MM.1S (cell line): ENCODE data around the gene CH25H.

Experiments used
- DNase-seq: peaks from one replicate; pipeline ENCODE4 v3.0.0-alpha.2; 2015
- H2AFZ ChIP-seq: fragments of 300-600 bp; sonication (generic); 2 replicates; pipeline ENCODE4 v1.6.0; 2016; ENCODE audit warnings: antibody characterized with exemption, low read length
- H3F3A ChIP-seq: fragments of 300-600 bp; sonication (generic); 2 replicates; pipeline ENCODE4 v1.6.1; 2016; ENCODE audit warnings: mild to moderate bottlenecking, antibody characterized with exemption, low read length, moderate library complexity, mixed read lengths; ENCODE audit not compliant: insufficient read depth
- H3K27ac ChIP-seq: fragments of 300-600 bp; sonication (generic); 2 replicates; pipeline ENCODE4 v1.5.1; 2016; ENCODE audit warnings: mild to moderate bottlenecking, low read length
- H3K27me3 ChIP-seq: fragments of 300-600 bp; sonication (generic); replicated peaks from 2 replicates; pipeline ENCODE4 v1.6.0; 2016; ENCODE audit warnings: low read length; ENCODE audit not compliant: insufficient read depth
- H3K36me3 ChIP-seq: fragments of 300-600 bp; sonication (generic); replicated peaks from 2 replicates; pipeline ENCODE4 v1.6.1; 2016; ENCODE audit warnings: mild to moderate bottlenecking, low read length, mixed read lengths; ENCODE audit not compliant: insufficient read depth
- H3K4me1 ChIP-seq: fragments of 300-600 bp; sonication (generic); 2 replicates; pipeline ENCODE4 v1.6.1; 2016; ENCODE audit warnings: low read length, mixed read lengths
- H3K4me2 ChIP-seq: fragments of 300-600 bp; sonication (generic); 2 replicates; pipeline ENCODE4 v1.6.0; 2016; ENCODE audit warnings: low read depth, low read length
- H3K4me3 ChIP-seq: fragments of 300-600 bp; sonication (generic); 2 replicates; pipeline ENCODE4 v1.5.1; 2016; ENCODE audit warnings: low read length, mixed read lengths
- H3K79me2 ChIP-seq: fragments of 300-600 bp; sonication (generic); 2 replicates; pipeline ENCODE4 v1.6.1; 2016; ENCODE audit warnings: mixed run types, low read length, mixed read lengths
- H3K9ac ChIP-seq: fragments of 300-600 bp; sonication (generic); 2 replicates; pipeline ENCODE4 v1.6.1; 2016; ENCODE audit warnings: low read length, mixed read lengths
- H3K9me2 ChIP-seq: fragments of 300-600 bp; sonication (generic); replicated peaks from 2 replicates; pipeline ENCODE4 v1.6.1; 2016; ENCODE audit warnings: mild to moderate bottlenecking, low read length, mixed read lengths; ENCODE audit not compliant: insufficient read depth
- H3K9me3 ChIP-seq: fragments of 300-600 bp; sonication (generic); replicated peaks from 2 replicates; pipeline ENCODE4 v1.6.1; 2016; ENCODE audit warnings: mild to moderate bottlenecking, low read length, mixed read lengths; ENCODE audit not compliant: insufficient read depth
- H4K20me1 ChIP-seq: fragments of 300-600 bp; sonication (generic); 2 replicates; pipeline ENCODE4 v1.6.1; 2016; ENCODE audit warnings: mild to moderate bottlenecking, low read length, moderate library complexity, mixed read lengths; ENCODE audit not compliant: insufficient read depth
- EZH2 ChIP-seq: fragments of 300-600 bp; sonication (generic); optimal IDR thresholded peaks from 2 replicates; pipeline ENCODE3; 2017; ENCODE audit warnings: low read depth, mild to moderate bottlenecking, antibody characterized with exemption, low read length, mixed read lengths
- EZH2phosphoT487 ChIP-seq: fragments of 300-600 bp; sonication (generic); IDR thresholded peaks from 2 replicates; pipeline ENCODE4 v1.6.1; 2018; ENCODE audit warnings: antibody characterized with exemption, low read length
- TF ChIP-seq, protein P1 (sequence below): fragments of 300-600 bp; sonication (generic); IDR thresholded peaks from 2 replicates; pipeline ENCODE4 v1.5.1; 2016; ENCODE audit warnings: antibody characterized with exemption, low read length, mixed read lengths

Gene CH25H

DNA sequence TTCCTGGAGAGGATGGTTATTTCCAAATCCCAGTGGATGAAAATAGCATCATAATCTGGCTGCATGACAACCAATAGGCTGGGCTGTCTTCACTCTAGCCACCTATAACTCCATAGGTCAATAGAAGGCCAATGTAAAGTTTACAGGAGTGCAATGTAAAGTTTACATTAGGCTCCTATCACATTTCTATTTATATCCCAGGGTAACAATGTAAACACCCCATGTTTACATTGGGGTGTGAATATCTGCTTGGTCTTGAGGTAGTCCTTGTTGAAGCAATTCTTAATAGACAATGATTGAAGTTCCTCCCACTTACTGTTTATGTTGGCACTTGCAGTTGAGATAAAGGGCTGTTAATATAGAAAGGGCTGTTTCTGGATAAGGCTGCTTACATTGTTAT, 21.5 kb downstream of the CH25H start:
- Histone ChIP-seq H4K20me1 (no peaks in the 10 kb centered on the region), H3K4me3 (no peak overlapping the region), H2AFZ (no peak overlapping the region), H3K9me3 (no peaks in the 10 kb centered on the region), H3K79me2 (no peaks in the 10 kb centered on the region), H3K27ac (no peak overlapping the region), H3K27me3 (no peaks in the 10 kb centered on the region), H3K9ac (no peak overlapping the region), H3K9me2 (no peaks in the 10 kb centered on the region), H3K4me1 (no peaks in the 10 kb centered on the region), H3F3A (no peaks in the 10 kb centered on the region), H3K4me2 (no peak overlapping the region), H3K36me3 (no peaks in the 10 kb centered on the region)
- no peak for DNase-seq
- TF ChIP-seq, protein P1, sequence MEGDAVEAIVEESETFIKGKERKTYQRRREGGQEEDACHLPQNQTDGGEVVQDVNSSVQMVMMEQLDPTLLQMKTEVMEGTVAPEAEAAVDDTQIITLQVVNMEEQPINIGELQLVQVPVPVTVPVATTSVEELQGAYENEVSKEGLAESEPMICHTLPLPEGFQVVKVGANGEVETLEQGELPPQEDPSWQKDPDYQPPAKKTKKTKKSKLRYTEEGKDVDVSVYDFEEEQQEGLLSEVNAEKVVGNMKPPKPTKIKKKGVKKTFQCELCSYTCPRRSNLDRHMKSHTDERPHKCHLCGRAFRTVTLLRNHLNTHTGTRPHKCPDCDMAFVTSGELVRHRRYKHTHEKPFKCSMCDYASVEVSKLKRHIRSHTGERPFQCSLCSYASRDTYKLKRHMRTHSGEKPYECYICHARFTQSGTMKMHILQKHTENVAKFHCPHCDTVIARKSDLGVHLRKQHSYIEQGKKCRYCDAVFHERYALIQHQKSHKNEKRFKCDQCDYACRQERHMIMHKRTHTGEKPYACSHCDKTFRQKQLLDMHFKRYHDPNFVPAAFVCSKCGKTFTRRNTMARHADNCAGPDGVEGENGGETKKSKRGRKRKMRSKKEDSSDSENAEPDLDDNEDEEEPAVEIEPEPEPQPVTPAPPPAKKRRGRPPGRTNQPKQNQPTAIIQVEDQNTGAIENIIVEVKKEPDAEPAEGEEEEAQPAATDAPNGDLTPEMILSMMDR, result no peak
- no peak for TF ChIP-seq EZH2
- no peak for TF ChIP-seq EZH2phosphoT487

DNA sequence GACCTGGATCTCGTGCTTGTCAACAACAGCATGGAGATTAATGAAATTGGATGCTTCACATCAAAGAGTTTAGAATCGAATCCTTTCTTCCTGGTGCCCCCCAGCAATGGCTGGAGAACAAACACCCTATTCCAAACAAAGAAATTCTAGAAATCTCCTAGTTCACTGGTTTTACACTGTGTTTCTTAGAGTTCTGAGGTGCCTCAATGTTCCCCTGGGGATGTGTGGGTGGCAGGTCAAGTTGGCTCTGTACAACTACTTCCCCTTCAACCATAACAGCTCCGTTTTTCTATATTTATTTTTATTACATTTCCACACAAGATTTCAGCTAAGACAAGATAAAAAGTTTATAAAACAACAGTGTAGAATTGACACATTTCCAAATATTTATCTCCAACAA, 22.5 kb downstream of the CH25H start:
- Histone ChIP-seq H3K4me3 (no peak overlapping the region), H4K20me1 (no peaks in the 10 kb centered on the region), H3K9ac (no peak overlapping the region), H3K79me2 (no peaks in the 10 kb centered on the region), H3K4me1 (no peaks in the 10 kb centered on the region), H3K4me2 (no peak overlapping the region), H3K36me3 (no peaks in the 10 kb centered on the region), H3K27me3 (no peaks in the 10 kb centered on the region), H3K9me3 (no peaks in the 10 kb centered on the region), H2AFZ (no peak overlapping the region), H3K9me2 (no peaks in the 10 kb centered on the region), H3F3A (no peaks in the 10 kb centered on the region), H3K27ac (no peak overlapping the region)
- TF ChIP-seq, protein P1, result no peak
- TF ChIP-seq EZH2 (no peak), EZH2phosphoT487 (no peak)
- no peak for DNase-seq

DNA sequence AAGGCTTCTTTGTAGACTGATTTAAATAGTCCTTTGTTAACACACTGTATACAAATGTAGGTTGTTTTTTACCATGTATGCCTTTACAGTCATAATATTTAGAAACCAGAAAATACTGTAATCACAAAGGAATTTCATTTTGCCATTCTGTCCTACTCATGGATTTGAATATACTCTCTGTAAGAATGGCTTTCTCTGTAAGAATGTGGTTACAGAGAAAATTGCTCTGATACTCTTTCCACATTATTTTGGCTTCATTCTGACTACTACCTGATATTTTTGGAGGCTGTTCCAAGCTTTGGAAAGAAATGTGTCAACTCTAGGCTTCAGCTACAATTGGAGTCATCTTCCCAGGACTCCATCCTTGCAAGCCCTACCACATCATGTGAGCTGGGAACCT, 23.5 kb downstream of the CH25H start:
- H2AFZ ChIP-seq, result no peak overlapping the region
- no peak for DNase-seq
- H3K4me2 ChIP-seq, result no peak overlapping the region
- no peaks in the 10 kb centered on the region for H3F3A ChIP-seq
- TF ChIP-seq EZH2phosphoT487, result no peak
- no peak for TF ChIP-seq EZH2
- no peaks in the 10 kb centered on the region for H3K4me1 ChIP-seq
- H4K20me1 ChIP-seq, result no peaks in the 10 kb centered on the region
- no peak overlapping the region for H3K9ac ChIP-seq
- no peaks in the 10 kb centered on the region for H3K36me3 ChIP-seq
- no peaks in the 10 kb centered on the region for H3K9me2 ChIP-seq
- no peak overlapping the region for H3K27ac ChIP-seq
- H3K27me3 ChIP-seq, result no peaks in the 10 kb centered on the region
- no peaks in the 10 kb centered on the region for H3K79me2 ChIP-seq
- H3K4me3 ChIP-seq, result no peak overlapping the region
- H3K9me3 ChIP-seq, result no peaks in the 10 kb centered on the region

DNA sequence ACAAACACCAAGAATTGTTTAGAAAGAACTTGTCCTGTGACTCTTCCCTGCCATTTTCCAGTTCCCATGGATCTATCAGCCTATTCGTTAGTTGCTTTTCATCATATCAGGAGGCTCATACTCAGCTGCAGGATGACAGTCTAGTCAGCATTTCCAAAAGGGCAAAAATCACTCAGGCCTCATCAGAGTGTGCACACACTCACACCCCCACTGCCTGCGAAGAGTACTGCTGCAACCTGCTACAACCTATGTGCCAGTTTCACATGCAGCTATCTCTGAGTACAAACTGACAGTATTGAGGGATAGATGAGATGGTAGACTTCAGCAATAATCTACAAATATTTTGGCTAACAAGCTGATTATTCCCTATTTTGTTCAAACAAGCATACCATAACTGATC, 24.2 kb downstream of the CH25H start:
- Histone ChIP-seq H3K4me3 (no peak overlapping the region), H3K4me1 (no peaks in the 10 kb centered on the region), H3K27me3 (no peaks in the 10 kb centered on the region), H3K27ac (no peak overlapping the region), H2AFZ (no peak overlapping the region), H3K9me3 (no peaks in the 10 kb centered on the region), H3K36me3 (no peaks in the 10 kb centered on the region), H3K79me2 (no peaks in the 10 kb centered on the region), H3K9ac (no peak overlapping the region), H3K4me2 (no peak overlapping the region), H3K9me2 (no peaks in the 10 kb centered on the region), H4K20me1 (no peaks in the 10 kb centered on the region), H3F3A (no peaks in the 10 kb centered on the region)
- TF ChIP-seq, protein P1, result no peak
- TF ChIP-seq EZH2phosphoT487 (no peak), EZH2 (no peak)
- DNase-seq, result no peak
